GM12892 (cell line): Measurements from ENCODE around the gene CRIM1.

ENCODE experiments used
- POLR2A ChIP-seq: IDR thresholded peaks from 2 replicates; pipeline ENCODE4 v1.6.1; 2011; ENCODE audit warnings: low read depth, low read length, control low read depth
- POLR2AphosphoS5 ChIP-seq: IDR thresholded peaks from 2 replicates; pipeline ENCODE4 v1.6.1; 2011; ENCODE audit warnings: low read depth, low read length, control low read depth
- TAF1 ChIP-seq: IDR thresholded peaks from 2 replicates; pipeline ENCODE4 v1.6.1; 2011; ENCODE audit warnings: low read depth, mild to moderate bottlenecking, control low read depth, low read length, borderline replicate concordance

GRCh38 chr2:36555789-36556188 is 200.2 kb downstream of the CRIM1 start:
- no peak for TF ChIP-seq POLR2AphosphoS5
- TF ChIP-seq POLR2A: no peak
- no peak for TF ChIP-seq TAF1
